Measurements from ENCODE around the gene TRIM32.
A peak's percentile ranks its signal among the peaks of the same experiment; 100 is the strongest.

Gene TRIM32, protein sequence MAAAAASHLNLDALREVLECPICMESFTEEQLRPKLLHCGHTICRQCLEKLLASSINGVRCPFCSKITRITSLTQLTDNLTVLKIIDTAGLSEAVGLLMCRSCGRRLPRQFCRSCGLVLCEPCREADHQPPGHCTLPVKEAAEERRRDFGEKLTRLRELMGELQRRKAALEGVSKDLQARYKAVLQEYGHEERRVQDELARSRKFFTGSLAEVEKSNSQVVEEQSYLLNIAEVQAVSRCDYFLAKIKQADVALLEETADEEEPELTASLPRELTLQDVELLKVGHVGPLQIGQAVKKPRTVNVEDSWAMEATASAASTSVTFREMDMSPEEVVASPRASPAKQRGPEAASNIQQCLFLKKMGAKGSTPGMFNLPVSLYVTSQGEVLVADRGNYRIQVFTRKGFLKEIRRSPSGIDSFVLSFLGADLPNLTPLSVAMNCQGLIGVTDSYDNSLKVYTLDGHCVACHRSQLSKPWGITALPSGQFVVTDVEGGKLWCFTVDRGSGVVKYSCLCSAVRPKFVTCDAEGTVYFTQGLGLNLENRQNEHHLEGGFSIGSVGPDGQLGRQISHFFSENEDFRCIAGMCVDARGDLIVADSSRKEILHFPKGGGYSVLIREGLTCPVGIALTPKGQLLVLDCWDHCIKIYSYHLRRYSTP

GRCh38 chr9:116687074-116687753, at the start of gene TRIM32:
Gene TRIM32 (plus strand): TSS chr9:116687305. CDS start chr9:116697743, 10,438 bp downstream.
- DNase-seq (ENCODE audit: low read depth), result peak; percentile 49
- H3K4me3 ChIP-seq (ENCODE audit: low read depth, low read length), result peak within 1 kb of the TSS; percentile 75

DNA sequence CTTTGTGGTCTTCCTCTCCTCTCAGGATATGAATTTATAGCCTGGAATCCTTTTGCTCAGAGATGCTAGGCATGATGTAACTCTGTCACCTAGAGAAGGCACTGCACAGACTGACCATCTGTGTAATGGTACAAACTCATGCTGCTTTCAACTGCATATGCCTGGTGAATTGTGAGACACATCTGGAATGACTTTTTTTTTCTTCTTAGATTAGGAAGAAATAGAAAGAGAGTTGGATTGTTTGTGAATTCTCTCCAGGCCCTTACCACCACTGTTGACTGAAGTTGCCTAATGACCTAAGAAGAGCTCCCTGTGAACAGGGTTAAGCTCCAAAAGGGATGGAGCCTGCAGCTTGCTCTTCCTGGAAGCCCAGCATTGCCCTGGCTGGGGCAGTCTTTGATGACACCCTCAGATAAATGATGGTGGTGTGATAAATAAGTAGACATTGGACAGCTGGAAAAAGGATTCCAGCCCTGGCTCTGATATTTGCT, 47.8 kb upstream of the TRIM32 start:
- H3K4me3 ChIP-seq (ENCODE audit: low read depth, low read length), result no peak overlapping the region
- peak; percentile 34 for DNase-seq (ENCODE audit: low read depth)

- DNase-seq (ENCODE audit: low read depth), result no peak
- H3K4me3 ChIP-seq (ENCODE audit: low read depth, low read length), result no peak overlapping the region
Measured at GRCh38 chr9:116641292-116642059, 45.6 kb upstream of the TRIM32 start.

- DNase-seq (ENCODE audit: low read depth), result no peak
- no peak overlapping the region for H3K4me3 ChIP-seq (ENCODE audit: low read depth, low read length)
Measured at GRCh38 chr9:116643691-116644090, 43.4 kb upstream of the TRIM32 start.

DNA sequence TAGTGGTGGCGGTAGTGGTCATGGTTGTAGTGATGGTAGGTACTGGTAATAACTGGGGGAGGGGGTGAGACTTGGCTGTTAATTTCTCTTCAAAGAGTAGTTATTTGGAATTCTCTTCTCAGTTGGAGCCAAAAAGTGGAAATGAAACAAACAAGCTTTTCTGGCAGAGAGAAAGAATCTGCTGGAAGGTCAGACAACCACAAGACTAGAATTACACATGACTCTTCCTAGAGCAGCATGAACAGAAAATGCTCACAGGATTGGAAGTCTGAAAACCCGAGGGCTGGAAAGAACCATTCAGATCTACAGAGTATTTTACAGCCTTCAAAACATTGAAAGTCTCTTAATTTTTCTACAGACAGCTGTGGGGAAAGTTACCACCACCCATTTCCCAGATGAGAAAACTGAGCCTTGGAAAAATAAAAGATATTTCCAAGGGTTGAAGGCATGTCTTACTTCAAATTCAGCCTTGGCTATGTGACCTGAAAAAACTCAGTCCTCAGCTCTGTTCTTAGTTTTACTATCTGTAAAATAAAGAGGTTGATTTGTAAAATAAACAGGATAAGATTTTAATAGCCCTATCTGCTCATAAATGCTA, 42.9 kb upstream of the TRIM32 start:
- peak; percentile 34 for DNase-seq (ENCODE audit: low read depth)
- H3K4me3 ChIP-seq (ENCODE audit: low read depth, low read length), result no peak overlapping the region

GRCh38 chr9:116646661-116647514, 40.2 kb upstream of the TRIM32 start:
- no peak for DNase-seq (ENCODE audit: low read depth)

DNA sequence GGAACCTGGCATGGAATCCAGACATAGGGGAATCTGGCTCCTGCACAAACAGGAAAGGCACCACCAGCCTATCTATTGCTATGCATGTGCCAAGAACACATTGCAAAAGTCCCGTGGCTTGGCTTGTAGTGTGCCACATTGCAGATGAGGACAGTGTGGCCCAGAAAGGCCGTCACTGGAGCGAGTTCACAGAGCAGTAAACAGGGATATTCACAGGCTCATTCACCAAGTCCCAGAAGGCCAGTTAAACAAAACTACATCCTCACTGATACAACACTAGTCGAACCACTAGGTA, 39.6 kb upstream of the TRIM32 start:
- no peak for DNase-seq (ENCODE audit: low read depth)
- H3K4me3 ChIP-seq (ENCODE audit: low read depth, low read length), result no peak overlapping the region

More at GRCh38 chr9:116646661-116647514, 40.2 kb upstream of the TRIM32 start:
- H3K4me3 ChIP-seq (ENCODE audit: low read depth, low read length), result no peak overlapping the region

DNA sequence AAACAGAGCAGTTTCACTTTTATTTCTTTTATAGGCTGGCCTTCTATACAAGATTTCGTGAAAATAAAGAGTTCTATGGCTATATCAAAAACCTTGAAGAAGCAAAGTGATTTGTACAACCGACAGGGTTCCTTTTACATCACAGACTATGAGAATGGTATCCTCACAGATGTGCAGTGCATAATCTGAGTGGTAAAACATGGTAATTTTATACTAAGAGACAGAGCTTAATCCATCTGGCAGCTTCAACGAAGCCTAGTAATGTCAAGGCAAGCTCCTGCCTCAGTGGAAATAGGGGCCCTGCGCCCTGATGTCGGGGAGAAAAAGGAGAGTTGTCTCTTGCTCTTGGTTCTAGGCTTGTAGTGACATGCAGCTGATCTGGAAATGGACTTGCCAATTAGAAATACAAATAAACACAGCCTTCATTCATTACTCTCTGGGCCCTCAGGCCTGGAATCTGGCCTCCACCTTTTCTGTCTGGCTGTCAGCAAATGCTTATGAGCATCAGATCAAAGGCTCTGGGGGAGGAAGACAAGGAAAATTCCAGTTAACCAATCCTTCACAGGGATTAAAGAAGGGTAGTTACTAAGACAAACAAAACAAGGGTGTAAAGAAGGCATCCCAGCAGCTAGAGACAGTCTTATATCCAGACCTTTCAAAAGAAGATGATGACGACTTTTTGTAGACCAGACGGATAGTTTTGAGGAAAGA, 33.6 kb upstream of the TRIM32 start:
- no peak overlapping the region for H3K4me3 ChIP-seq (ENCODE audit: low read depth, low read length)
- no peak for DNase-seq (ENCODE audit: low read depth)

- no peak for DNase-seq (ENCODE audit: low read depth)
- H3K4me3 ChIP-seq (ENCODE audit: low read depth, low read length), result no peak overlapping the region
Measured at GRCh38 chr9:116654059-116654355, 33.1 kb upstream of the TRIM32 start.

- no peak overlapping the region for H3K4me3 ChIP-seq (ENCODE audit: low read depth, low read length)
- no peak for DNase-seq (ENCODE audit: low read depth)
Measured at GRCh38 chr9:116656501-116656971, 30.6 kb upstream of the TRIM32 start.

DNA sequence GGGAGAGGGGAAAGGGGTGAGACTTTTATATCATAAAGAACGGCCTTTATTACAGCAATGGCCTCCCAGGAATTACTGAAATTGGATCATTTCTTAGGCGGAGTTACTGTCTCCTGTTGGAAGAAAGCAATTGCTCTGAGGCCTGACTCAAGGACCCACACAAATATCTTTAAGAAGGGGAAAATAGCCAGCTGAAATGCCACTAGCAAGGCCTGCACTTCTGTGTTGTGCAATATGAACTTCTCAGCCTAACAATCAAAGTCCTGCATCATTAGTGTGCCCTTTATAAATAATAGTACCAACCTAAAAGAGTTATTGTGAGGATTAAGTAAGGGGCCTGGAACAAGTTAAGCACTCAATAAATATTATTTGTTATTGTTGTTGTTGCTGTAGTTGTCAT, 30.1 kb upstream of the TRIM32 start:
- no peak for DNase-seq (ENCODE audit: low read depth)

GRCh38 chr9:116658265-116658664, 28.8 kb upstream of the TRIM32 start:
- no peak for DNase-seq (ENCODE audit: low read depth)
- no peak overlapping the region for H3K4me3 ChIP-seq (ENCODE audit: low read depth, low read length)

More for the DNA sequence above, 30.1 kb upstream of the TRIM32 start:
- no peak overlapping the region for H3K4me3 ChIP-seq (ENCODE audit: low read depth, low read length)

DNA sequence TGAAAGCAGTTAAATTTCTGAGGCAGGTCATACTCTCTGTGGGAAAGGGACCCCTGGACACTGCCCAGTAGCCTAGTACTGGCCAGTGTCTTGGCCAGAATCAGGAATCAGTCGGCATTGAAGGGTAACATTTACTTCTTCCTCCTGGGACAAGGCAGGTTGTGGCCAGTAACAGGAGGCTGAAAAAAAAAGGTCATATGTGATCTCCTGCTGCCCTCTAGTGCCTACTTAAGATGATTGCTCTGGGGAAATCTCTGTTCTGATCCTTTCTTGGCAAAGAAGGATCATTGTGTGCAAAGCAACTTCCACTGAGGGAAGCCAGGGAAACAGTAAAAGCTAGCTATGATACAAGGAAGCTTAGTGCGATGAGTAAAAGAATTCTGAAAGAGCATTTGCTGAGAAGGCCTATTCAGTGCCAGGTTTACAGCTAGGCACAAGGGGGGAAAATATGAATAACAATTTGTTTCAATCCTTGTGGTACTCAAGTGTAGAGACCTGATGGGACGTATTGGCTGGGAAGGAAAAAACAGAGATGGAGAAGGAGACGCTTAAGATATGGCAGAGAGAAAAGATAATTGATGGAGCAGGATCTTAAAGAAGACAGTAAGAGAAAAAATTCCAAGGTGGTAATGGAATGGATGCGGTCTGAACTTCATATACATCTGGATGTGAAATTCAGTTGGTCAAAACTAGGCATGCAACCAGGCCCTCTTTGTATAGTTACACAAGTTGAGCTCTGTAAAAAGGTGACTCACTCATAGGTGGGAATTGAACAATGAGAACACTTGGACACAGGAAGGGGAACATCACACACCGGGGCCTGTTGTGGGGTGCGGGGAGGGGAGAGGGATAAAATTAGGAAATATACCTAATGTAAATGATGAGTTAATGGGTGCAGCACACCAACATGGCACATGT, 25.8 kb upstream of the TRIM32 start:
- no peak overlapping the region for H3K4me3 ChIP-seq (ENCODE audit: low read depth, low read length)
- peak; percentile 70 for DNase-seq (ENCODE audit: low read depth)

- H3K4me3 ChIP-seq (ENCODE audit: low read depth, low read length), result no peak overlapping the region
- no peak for DNase-seq (ENCODE audit: low read depth)
Measured at GRCh38 chr9:116662646-116663310, 24.3 kb upstream of the TRIM32 start.

- no peak overlapping the region for H3K4me3 ChIP-seq (ENCODE audit: low read depth, low read length)
- no peak for DNase-seq (ENCODE audit: low read depth)
Measured at GRCh38 chr9:116663581-116663980, 23.5 kb upstream of the TRIM32 start.

DNA sequence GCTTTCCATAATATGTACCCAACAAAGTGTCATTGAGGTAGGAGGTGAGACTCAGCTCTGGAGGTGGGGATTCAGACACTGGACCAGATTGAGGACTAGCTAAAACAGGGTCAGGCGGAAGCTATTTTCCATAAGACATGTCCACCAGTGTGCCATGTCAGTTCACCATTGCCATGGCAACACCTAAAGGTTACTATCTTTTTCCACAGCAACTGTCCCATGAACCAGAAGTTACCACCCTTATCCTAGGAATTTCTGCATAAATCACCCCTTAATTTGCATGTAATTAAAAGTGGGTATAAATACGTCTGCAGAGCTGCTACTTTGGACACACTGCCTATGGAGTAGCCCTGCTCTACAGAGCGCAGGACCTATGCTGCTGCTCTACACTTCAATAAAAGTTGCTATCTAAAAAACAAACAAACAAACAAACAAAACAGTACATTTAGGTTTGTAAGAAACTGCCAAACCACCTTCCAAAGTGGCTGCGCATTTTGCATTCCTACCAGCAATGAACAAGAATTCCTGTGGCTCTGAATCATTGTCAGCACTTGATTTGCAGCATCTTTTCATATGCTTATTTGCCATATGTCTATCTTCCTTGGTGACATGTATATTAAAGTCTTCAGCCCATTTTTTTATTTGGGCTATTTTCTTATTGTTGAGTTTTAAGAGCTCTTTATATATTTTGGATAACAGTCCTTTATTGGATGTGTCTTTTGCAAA, 18.0 kb upstream of the TRIM32 start:
- no peak for DNase-seq (ENCODE audit: low read depth)

More for the DNA sequence above, 18.0 kb upstream of the TRIM32 start:
- no peak overlapping the region for H3K4me3 ChIP-seq (ENCODE audit: low read depth, low read length)

Data from skeletal muscle cell (primary cell).